ENCODE data around the gene CPSF3. TPM values are rescaled to one million over a fixed set of nuclear protein-coding genes. Genes with fewer than 3 reads are reported as not detected.
A peak's percentile ranks its signal among the peaks of the same experiment; 100 is the strongest.
"Not testable (repeated sequence)": the region's sequence is repeated elsewhere in the genome, so short reads cannot be mapped to it uniquely, and the experiment has no call there.

Gene CPSF3
- total RNA-seq, 2 experiments from 2014 or later, result 64.5 to 65.7 TPM

DNA sequence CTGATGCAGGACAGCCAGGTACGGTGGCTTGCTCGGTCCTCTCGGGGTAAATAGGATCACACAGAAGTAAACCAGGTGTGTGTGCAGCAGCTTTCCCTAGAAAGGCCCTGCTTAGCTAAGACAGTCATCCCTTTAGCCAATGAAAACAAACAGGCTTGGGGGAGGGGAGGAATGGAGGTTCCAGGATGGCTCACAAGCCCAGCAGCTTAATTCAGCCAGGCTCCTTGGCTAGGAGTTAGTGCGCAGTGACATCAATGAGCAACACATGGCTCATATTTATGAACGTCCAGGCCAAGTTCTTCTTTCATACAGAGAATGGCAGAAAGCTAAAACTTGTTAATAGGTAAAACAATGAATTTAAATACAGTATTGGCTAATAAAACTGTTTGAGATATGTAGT lies 61.1 kb downstream of the CPSF3 start:
- CTCF ChIA-PET, result interaction anchor here (1.1 to 1.5 kb wide), 2 partner anchors 8 to 10 kb away, joined by 3 to 5 read pairs; no protein-coding TSS in a partner anchor
- no peak overlapping the region for H3K27ac Mint-ChIP-seq
- H3K27me3 Mint-ChIP-seq (ENCODE audit: low read depth), result no peaks in the 10 kb centered on the region
- no peak overlapping the region for H3K4me3 Mint-ChIP-seq
- peaks cover 10% of the 10 kb centered on the region for H3K4me1 Mint-ChIP-seq (ENCODE audit: low read depth)
- H3K9me3 Mint-ChIP-seq, result no peaks in the 10 kb centered on the region
- intact Hi-C loops (cut with micrococcal nuclease), result no loop called here
- peaks cover 33% of the 10 kb centered on the region for H3K36me3 Mint-ChIP-seq (ENCODE audit: low read depth)
- DNase-seq, result no peak

DNA sequence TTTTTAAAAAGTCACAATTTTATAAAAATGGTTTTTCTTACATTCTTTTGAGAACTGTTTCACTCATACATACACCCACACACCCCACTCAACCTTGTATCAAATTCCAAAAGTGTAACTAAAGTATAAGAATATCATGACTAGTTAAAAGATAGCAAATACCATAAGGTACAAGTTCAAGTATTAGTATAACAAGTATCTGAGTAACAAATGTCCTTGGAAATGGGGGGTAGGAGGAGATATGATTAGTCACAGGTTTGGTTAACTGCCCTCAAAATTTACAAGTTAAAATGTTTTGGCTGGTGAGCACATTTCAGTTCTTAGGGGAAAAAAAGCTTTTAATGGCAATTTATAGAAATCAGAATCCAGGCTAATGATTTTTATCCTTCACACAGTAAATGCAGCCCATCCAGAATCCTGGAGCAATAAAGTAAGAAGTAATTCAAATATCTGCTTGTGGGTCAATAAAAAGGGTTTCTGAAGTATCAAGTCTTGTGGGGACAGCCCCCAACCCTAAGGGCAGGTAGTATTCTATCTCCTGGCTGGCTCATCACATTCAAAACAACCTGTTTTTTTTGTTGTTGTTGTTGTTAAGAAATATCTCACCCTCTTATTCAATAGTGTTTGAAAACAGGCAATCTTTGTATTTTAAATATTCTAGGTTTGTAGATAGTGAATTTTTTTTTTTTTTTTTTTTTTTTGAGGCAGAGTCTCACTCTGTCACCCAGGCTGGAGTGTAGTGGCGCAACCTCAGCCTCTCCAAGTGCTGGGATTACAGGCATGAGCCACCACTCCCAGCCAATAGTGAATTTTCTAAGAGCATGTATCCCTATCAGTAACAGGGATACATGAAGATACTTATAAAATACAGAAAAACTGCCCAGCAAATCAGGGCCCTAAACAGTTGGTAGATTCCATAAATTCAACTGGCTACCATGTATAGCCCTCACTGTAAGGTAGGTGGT lies 65.4 kb downstream of the CPSF3 start:
- Mint-ChIP-seq H3K27ac (peak overlapping the region; percentile 8), H3K27me3 (ENCODE audit: low read depth) (no peaks in the 10 kb centered on the region), H3K36me3 (ENCODE audit: low read depth) (peaks cover 46% of the 10 kb centered on the region), H3K4me1 (ENCODE audit: low read depth) (peaks cover 21% of the 10 kb centered on the region), H3K4me3 (no peak overlapping the region), H3K9me3 (no peaks in the 10 kb centered on the region)
- DNase-seq, result no peak
- intact Hi-C loops (cut with micrococcal nuclease), result no loop called here
- CTCF ChIA-PET, result no interaction called here

DNA sequence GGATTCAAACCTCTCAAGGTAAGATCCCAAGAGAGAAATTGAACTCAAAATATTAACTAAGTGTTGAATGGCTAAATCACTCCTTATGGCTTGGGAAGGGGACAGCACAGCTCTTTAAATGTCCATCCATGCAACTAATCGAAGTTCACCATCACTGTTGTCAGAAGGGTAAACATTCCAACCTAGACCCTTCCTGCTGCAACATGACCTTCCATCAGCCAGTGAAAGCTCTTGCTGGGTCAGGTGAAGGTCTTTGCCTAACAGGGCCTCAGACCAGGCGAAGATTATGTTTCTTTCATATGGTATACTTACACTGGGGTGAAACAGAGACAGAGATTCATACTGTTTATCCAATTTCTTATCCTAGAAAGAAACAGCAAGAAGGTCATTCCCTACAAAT lies 67.3 kb downstream of the CPSF3 start:
- DNase-seq, result no peak
- Mint-ChIP-seq H3K27me3 (ENCODE audit: low read depth) (no peaks in the 10 kb centered on the region), H3K4me1 (ENCODE audit: low read depth) (peaks cover 32% of the 10 kb centered on the region), H3K9me3 (no peaks in the 10 kb centered on the region), H3K27ac (no peak overlapping the region), H3K36me3 (ENCODE audit: low read depth) (peaks cover 42% of the 10 kb centered on the region), H3K4me3 (no peak overlapping the region)
- CTCF ChIA-PET, result no interaction called here
- intact Hi-C loops (cut with micrococcal nuclease), result loop anchor here (5.0 kb wide), 3 partner anchors 102 to 1733 kb away; partner anchors contain the start of gene YWHAQ

DNA sequence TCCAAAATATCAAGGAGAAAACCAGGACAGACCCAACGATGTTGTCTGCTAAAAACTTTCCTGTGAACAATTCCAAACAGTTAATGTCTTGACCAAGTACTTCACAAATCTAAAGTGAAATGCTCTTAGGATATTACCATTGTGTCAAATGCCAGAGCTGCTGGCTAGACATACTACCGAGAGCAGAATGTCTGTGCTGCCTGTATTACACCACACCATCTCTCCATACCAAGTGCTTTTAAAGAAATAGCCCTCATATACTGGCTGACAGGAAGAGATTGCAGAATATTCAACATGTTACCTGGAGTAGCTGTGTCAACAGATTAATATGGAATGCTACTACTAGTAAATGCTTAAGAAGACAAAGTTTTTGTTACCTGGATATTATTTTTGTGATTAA lies 69.5 kb downstream of the CPSF3 start:
- CTCF ChIA-PET, result interaction anchor here (0.8 to 1.4 kb wide), 2 partner anchors 9 to 285 kb away, joined by 3 to 5 read pairs; no protein-coding TSS in a partner anchor
- Mint-ChIP-seq H3K9me3 (no peaks in the 10 kb centered on the region), H3K36me3 (ENCODE audit: low read depth) (peaks cover 38% of the 10 kb centered on the region), H3K4me3 (no peak overlapping the region), H3K27me3 (ENCODE audit: low read depth) (no peaks in the 10 kb centered on the region), H3K27ac (no peak overlapping the region), H3K4me1 (ENCODE audit: low read depth) (peaks cover 41% of the 10 kb centered on the region)
- intact Hi-C loops (cut with micrococcal nuclease), result loop anchor here (1.0 to 5.0 kb wide), 7 partner anchors 18 to 1736 kb away; partner anchors contain the start of genes ADAM17, IAH1 and YWHAQ
- no peak for DNase-seq

DNA sequence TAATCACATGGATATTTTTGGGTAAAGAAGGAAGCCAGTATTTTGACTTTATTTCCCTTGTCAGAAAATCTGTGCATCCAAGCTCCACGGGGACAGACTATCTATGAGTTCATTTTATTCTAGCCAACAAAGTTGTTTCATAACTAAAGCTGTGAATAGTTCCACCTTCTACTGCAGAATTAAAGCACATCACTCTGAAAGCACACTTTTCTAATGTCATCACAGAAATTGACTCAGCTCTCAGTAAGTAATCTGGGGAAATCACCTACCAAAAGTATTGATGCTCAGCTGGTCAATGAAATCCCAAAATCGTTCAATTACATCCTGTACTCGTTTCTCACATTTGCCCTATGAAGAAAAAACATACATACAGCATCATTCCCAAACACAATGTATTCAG lies 70.0 kb downstream of the CPSF3 start:
- intact Hi-C loops (cut with micrococcal nuclease), result loop anchor here (1.0 to 5.0 kb wide), 7 partner anchors 19 to 1736 kb away; partner anchors contain the start of genes ADAM17, IAH1 and YWHAQ
- Mint-ChIP-seq H3K36me3 (ENCODE audit: low read depth) (peaks cover 36% of the 10 kb centered on the region), H3K9me3 (no peaks in the 10 kb centered on the region), H3K4me3 (no peak overlapping the region), H3K27me3 (ENCODE audit: low read depth) (no peaks in the 10 kb centered on the region), H3K27ac (peak overlapping the region; percentile 32), H3K4me1 (ENCODE audit: low read depth) (peaks cover 38% of the 10 kb centered on the region)
- DNase-seq, result no peak
- CTCF ChIA-PET, result interaction anchor here (0.6 to 1.4 kb wide), 2 partner anchors 10 to 34 kb away, joined by 3 to 5 read pairs; no protein-coding TSS in a partner anchor

DNA sequence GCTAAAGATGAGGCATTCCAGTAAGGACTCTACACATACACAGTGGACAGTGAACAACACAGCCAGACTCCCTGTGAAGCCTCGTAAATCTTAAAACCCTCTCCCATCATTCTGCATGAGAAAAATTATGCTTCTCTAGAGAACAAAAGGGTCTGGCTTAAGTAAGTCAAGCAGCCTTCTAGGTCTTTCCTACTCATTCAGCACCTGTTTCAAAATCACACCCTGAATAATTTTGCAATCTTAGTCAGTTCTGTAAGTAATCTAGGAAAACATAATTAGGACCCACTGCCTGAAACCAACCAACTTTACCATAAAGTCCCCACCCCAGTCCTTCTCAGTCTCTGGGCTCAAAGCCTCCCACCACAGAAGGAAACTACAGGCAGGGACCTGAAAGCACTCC lies 70.6 kb downstream of the CPSF3 start:
- Mint-ChIP-seq H3K4me3 (no peak overlapping the region), H3K9me3 (no peaks in the 10 kb centered on the region), H3K36me3 (ENCODE audit: low read depth) (peaks cover 33% of the 10 kb centered on the region), H3K27ac (peak overlapping the region; percentile 61), H3K4me1 (ENCODE audit: low read depth) (peaks cover 32% of the 10 kb centered on the region), H3K27me3 (ENCODE audit: low read depth) (no peaks in the 10 kb centered on the region)
- intact Hi-C loops (cut with micrococcal nuclease), result loop anchor here (5.0 kb wide), 3 partner anchors 98 to 1737 kb away; partner anchors contain the start of gene YWHAQ
- no peak for DNase-seq
- CTCF ChIA-PET, result no interaction called here

DNA sequence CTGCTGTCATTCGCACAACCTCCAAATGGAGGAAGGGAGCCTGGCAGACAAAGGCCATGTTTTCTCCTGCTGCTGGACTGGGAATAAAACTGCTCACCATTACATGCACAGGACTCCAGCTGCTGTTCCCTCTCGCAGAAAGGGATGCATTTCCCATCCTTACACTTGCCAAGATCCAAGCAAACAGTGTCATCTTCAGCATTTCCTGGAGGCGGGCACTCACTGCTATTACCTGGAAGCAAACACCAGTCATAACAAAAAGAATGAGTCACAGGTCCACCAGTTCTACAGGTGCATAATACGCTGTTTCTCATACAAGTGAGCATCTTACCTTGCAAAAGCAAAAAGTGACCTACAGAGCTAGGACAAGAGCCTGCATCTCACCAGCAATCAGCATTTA lies 73.6 kb downstream of the CPSF3 start:
- CTCF ChIA-PET, result no interaction called here

DNA sequence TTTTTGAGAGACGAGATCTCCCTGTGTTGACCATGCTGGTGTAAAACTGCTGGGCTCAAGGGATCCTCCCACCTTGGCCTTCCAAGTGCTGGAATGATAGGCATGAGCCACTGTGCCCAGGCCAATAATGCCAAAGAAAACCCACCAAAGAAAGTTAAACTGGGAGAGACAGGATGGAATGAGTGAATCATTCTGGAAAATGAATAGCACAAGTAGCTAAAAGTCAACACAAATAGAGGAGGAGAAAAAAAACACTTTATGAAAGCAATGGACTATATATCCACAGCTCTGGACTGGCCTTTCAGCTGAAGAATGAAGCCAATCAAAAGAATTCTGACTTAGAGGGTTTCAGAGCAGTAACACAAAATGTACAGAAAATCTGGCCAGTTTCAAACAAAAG lies 74.8 kb downstream of the CPSF3 start:
- Mint-ChIP-seq H3K27me3 (ENCODE audit: low read depth) (no peaks in the 10 kb centered on the region), H3K36me3 (ENCODE audit: low read depth) (peaks cover 22% of the 10 kb centered on the region), H3K9me3 (no peaks in the 10 kb centered on the region), H3K4me1 (ENCODE audit: low read depth) (peaks cover 27% of the 10 kb centered on the region), H3K27ac (no peak overlapping the region), H3K4me3 (no peak overlapping the region)
- intact Hi-C loops (cut with micrococcal nuclease), result no loop called here
- CTCF ChIA-PET, result no interaction called here
- no peak for DNase-seq

More for the DNA sequence above, 73.6 kb downstream of the CPSF3 start:
- H3K27ac Mint-ChIP-seq, result peak overlapping the region; percentile 43
- intact Hi-C loops (cut with micrococcal nuclease), result no loop called here
- no peaks in the 10 kb centered on the region for H3K9me3 Mint-ChIP-seq
- peak; percentile 35 for DNase-seq
- H3K27me3 Mint-ChIP-seq (ENCODE audit: low read depth), result no peaks in the 10 kb centered on the region
- peaks cover 31% of the 10 kb centered on the region for H3K4me1 Mint-ChIP-seq (ENCODE audit: low read depth)
- no peak overlapping the region for H3K4me3 Mint-ChIP-seq
- peaks cover 24% of the 10 kb centered on the region for H3K36me3 Mint-ChIP-seq (ENCODE audit: low read depth)

DNA sequence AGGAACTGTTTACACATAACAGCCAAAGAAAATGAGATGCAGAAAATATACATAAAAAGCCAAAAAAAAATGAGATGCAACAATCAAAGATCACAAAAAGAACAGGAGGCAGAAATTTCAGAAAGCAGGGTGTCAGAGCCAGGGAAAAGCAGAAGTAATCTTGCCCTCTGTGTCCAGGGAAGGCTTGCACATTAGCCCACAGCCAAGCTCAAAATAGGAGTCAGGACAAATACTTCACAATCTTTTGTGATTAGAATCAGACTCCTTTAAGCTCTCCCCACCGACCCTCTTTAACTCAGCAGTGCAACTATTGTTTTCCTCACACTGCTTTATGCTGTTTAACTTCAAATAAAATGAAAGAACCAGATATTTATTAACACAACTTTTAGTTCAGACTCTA lies 85.5 kb downstream of the CPSF3 start:
- Mint-ChIP-seq H3K4me1 (ENCODE audit: low read depth) (no peaks in the 10 kb centered on the region), H3K27me3 (ENCODE audit: low read depth) (no peaks in the 10 kb centered on the region), H3K9me3 (no peaks in the 10 kb centered on the region), H3K36me3 (ENCODE audit: low read depth) (peaks cover 20% of the 10 kb centered on the region), H3K27ac (no peak overlapping the region), H3K4me3 (no peak overlapping the region)
- CTCF ChIA-PET, result interaction anchor here (0.8 to 1.1 kb wide), 2 partner anchors 21 to 273 kb away, joined by 3 read pairs; no protein-coding TSS in a partner anchor
- intact Hi-C loops (cut with micrococcal nuclease), result no loop called here
- no peak for DNase-seq

DNA sequence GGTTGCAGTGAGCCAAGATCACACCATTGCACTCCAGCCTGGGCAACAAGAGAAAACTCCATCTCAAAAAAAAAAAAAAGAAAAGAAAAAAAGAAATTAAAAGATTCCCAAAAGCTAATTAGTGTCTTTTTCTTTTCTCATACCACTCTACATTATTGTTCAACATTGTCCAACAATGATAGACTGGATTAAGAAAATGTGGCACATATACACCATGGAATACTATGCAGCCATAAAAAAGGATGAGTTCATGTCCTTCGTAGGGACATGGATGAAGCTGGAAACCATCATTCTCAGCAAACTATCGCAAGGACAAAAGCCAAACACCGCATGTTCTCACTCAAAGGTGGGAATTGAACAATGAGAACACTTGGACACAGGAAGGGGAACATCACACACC lies 90.5 kb downstream of the CPSF3 start:
- DNase-seq; H3K4me1 Mint-ChIP-seq (ENCODE audit: low read depth); H3K9me3 Mint-ChIP-seq; H3K27ac Mint-ChIP-seq; H3K27me3 Mint-ChIP-seq (ENCODE audit: low read depth); H3K4me3 Mint-ChIP-seq; CTCF ChIA-PET; intact Hi-C loops (cut with micrococcal nuclease): not testable (repeated sequence)
- H3K36me3 Mint-ChIP-seq (ENCODE audit: low read depth), result peaks cover 23% of the 10 kb centered on the region

DNA sequence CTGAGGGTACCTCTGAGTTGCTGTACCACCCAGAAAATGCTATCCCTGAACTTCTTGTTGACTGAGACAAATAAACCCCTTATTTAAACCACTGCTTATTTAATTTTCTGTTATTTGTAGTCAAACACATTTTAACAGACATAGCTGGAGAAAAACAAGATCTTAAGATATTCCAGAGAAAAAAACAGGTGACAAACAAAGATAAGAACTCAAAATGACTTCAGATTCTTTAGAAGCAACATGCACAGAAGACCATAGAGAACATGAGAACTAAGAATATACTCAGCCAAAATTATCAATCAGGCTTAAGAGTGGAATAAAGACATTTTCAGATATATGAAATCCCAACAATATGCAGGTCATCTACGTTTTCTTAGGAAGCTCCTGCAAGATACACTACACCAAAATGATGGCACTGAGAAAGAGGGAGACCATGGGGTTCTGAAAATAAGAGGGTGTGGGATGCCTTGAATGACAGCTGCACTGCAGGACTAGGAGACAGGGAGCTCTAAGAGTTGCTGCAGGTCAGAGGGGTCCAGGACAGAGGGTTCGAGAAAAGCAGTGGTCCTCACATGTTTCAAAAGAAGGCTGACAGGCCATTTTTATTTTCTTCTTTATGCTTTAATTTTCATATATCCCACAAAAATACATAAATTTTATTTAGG lies 93.8 kb downstream of the CPSF3 start:
- CTCF ChIA-PET, result no interaction called here
- Mint-ChIP-seq H3K4me3 (no peak overlapping the region), H3K36me3 (ENCODE audit: low read depth) (peaks cover 30% of the 10 kb centered on the region), H3K27ac (no peak overlapping the region), H3K9me3 (no peaks in the 10 kb centered on the region), H3K4me1 (ENCODE audit: low read depth) (peaks cover 1% of the 10 kb centered on the region), H3K27me3 (ENCODE audit: low read depth) (no peaks in the 10 kb centered on the region)
- no peak for DNase-seq
- intact Hi-C loops (cut with micrococcal nuclease), result no loop called here

DNA sequence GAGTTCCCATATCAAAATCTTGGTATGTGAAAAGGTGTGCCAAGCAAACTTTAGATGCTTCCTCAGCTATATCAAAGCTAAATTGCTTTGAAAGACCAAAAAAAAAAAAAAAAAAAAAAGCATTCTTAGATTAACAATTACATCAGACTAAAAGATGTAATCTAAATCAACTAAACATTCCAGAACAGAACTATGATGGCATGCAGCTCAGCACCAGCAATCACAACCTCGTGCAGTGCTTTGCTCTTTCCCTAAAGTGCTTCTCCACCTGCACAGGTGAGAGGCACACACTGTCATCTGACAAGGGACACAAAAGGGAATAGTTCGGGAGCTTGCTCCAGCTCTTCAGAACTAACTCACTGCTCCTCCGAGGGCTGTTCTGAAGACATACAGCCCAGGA lies 94.7 kb downstream of the CPSF3 start:
- Mint-ChIP-seq H3K9me3 (no peaks in the 10 kb centered on the region), H3K27ac (no peak overlapping the region), H3K36me3 (ENCODE audit: low read depth) (peaks cover 30% of the 10 kb centered on the region), H3K4me1 (ENCODE audit: low read depth) (peaks cover 1% of the 10 kb centered on the region), H3K4me3 (no peak overlapping the region), H3K27me3 (ENCODE audit: low read depth) (no peaks in the 10 kb centered on the region)
- intact Hi-C loops (cut with micrococcal nuclease), result no loop called here
- CTCF ChIA-PET, result no interaction called here
- DNase-seq, result no peak

Measured in activated naive CD4-positive, alpha-beta T cell treated with anti-CD3 and anti-CD28 coated beads for 36 hours (primary cell).